H9 (cell line): ENCODE data around the gene ARNT2. TPM values are rescaled to one million over a fixed set of nuclear protein-coding genes. Genes with fewer than 3 reads are reported as not detected.

Experiments used
- DNase-seq: peaks from one replicate; pipeline ENCODE4 v3.0.0-alpha.2; 2017
- H2AFZ ChIP-seq: one replicate; pipeline ENCODE4 v1.6.1; 2013; ENCODE audit warnings: mild to moderate bottlenecking, low read length, control low read depth, moderate library complexity
- H2AK5ac ChIP-seq: 2 replicates; pipeline ENCODE4 v1.6.1; 2013; ENCODE audit warnings: low read length, control low read depth, mixed read lengths; ENCODE audit not compliant: insufficient read length
- H2BK120ac ChIP-seq: one replicate; pipeline ENCODE4 v1.6.1; 2013; ENCODE audit warnings: low read depth, mild to moderate bottlenecking, low read length, control low read depth, inconsistent platforms; ENCODE audit not compliant: poor library complexity, severe bottlenecking
- H2BK12ac ChIP-seq: 2 replicates; pipeline ENCODE4 v1.6.1; 2013; ENCODE audit warnings: low read length, control low read depth, mixed read lengths, low read depth; ENCODE audit not compliant: insufficient read length
- H2BK15ac ChIP-seq: 2 replicates; pipeline ENCODE4 v1.6.1; 2013; ENCODE audit warnings: low read depth, low read length, control low read depth
- H2BK20ac ChIP-seq: one replicate; pipeline ENCODE4 v1.6.1; 2013; ENCODE audit warnings: low read depth, mild to moderate bottlenecking, low read length, control low read depth, inconsistent platforms; ENCODE audit not compliant: poor library complexity, severe bottlenecking
- H2BK5ac ChIP-seq: 2 replicates; pipeline ENCODE4 v1.6.1; 2013; ENCODE audit warnings: low read length, control low read depth, mixed read lengths; ENCODE audit not compliant: insufficient read length
- H3K14ac ChIP-seq: 2 replicates; pipeline ENCODE4 v1.6.1; 2013; ENCODE audit warnings: low read length, control low read depth; ENCODE audit not compliant: insufficient read depth
- H3K18ac ChIP-seq: 2 replicates; pipeline ENCODE4 v1.6.1; 2013; ENCODE audit warnings: low read depth, mild to moderate bottlenecking, mixed read lengths, low read length, control low read depth; ENCODE audit not compliant: insufficient read length
- H3K23ac ChIP-seq: 2 replicates; pipeline ENCODE4 v1.6.1; 2013; ENCODE audit warnings: low read length, control low read depth, mixed read lengths, low read depth; ENCODE audit not compliant: insufficient read length
- H3K23me2 ChIP-seq: 2 replicates; pipeline ENCODE4 v1.6.1; 2013; ENCODE audit warnings: low read depth, mild to moderate bottlenecking, mixed read lengths, low read length, control low read depth; ENCODE audit not compliant: insufficient read length, poor library complexity, severe bottlenecking
- H3K27ac ChIP-seq: 2 replicates; pipeline ENCODE4 v1.5.1; 2013; ENCODE audit warnings: low read length, control low read depth, mixed read lengths, low read depth; ENCODE audit not compliant: insufficient read length
- H3K27me3 ChIP-seq: 2 replicates; pipeline ENCODE4 v1.6.1; 2013; ENCODE audit warnings: low read length, control low read depth, inconsistent platforms; ENCODE audit not compliant: insufficient read depth
- H3K4ac ChIP-seq: 2 replicates; pipeline ENCODE4 v1.6.1; 2013; ENCODE audit warnings: low read depth, mild to moderate bottlenecking, control low read depth, inconsistent platforms, low read length, moderate library complexity
- H3K4me1 ChIP-seq: 2 replicates; pipeline ENCODE4 v1.6.1; 2013; ENCODE audit warnings: low read length, control low read depth, inconsistent platforms; ENCODE audit not compliant: insufficient read depth
- H3K4me2 ChIP-seq: 2 replicates; pipeline ENCODE4 v1.6.1; 2013; ENCODE audit warnings: low read length, control low read depth, mixed read lengths; ENCODE audit not compliant: insufficient read length, insufficient read depth
- H3K56ac ChIP-seq: 2 replicates; pipeline ENCODE4 v1.6.1; 2013; ENCODE audit warnings: low read depth, mild to moderate bottlenecking, mixed read lengths, low read length, control low read depth; ENCODE audit not compliant: insufficient read length
- H3K79me1 ChIP-seq: 2 replicates; pipeline ENCODE4 v1.6.1; 2013; ENCODE audit warnings: low read depth, mild to moderate bottlenecking, moderate library complexity, low read length, control low read depth, inconsistent platforms; ENCODE audit not compliant: insufficient read depth, poor library complexity, severe bottlenecking
- H3K79me2 ChIP-seq: 2 replicates; pipeline ENCODE4 v1.6.1; 2013; ENCODE audit warnings: low read length, control low read depth, inconsistent platforms; ENCODE audit not compliant: insufficient read depth
- H3K9ac ChIP-seq: 2 replicates; pipeline ENCODE4 v1.6.1; 2013; ENCODE audit warnings: low read length, control low read depth, mixed read lengths; ENCODE audit not compliant: insufficient read length; ENCODE audit errors: extremely low read depth
- H3K9me3 ChIP-seq: one replicate; pipeline ENCODE4 v1.6.1; 2013; ENCODE audit warnings: low read depth, low read length, inconsistent platforms; ENCODE audit not compliant: control insufficient read depth
- H3T11ph ChIP-seq: one replicate; pipeline ENCODE4 v1.6.1; 2013; ENCODE audit warnings: mild to moderate bottlenecking, low read length, control low read depth, inconsistent platforms
- H4K20me1 ChIP-seq: one replicate; pipeline ENCODE4 v1.6.1; 2013; ENCODE audit not compliant: control insufficient read depth, insufficient read length, insufficient read depth
- H4K5ac ChIP-seq: 2 replicates; pipeline ENCODE4 v1.6.1; 2013; ENCODE audit warnings: low read depth, mild to moderate bottlenecking, mixed read lengths, low read length, control low read depth; ENCODE audit not compliant: insufficient read length
- H4K8ac ChIP-seq: replicated peaks from 2 replicates; pipeline ENCODE4 v1.6.1; 2013; ENCODE audit warnings: low read length, control low read depth, mixed read lengths, low read depth; ENCODE audit not compliant: insufficient read length
- H4K91ac ChIP-seq: 2 replicates; pipeline ENCODE4 v1.6.1; 2013; ENCODE audit warnings: low read depth, mild to moderate bottlenecking, moderate library complexity, mixed read lengths, low read length, control low read depth; ENCODE audit not compliant: insufficient read length
- H3K27ac Mint-ChIP-seq, 3 experiments: 2 replicates in 2 of 3; 3 replicates in 1 of 3; pipeline ENCODE4 v1.8.0; 2020 to 2021; ENCODE audit warnings: mixed read lengths in 3 of 3, mild to moderate bottlenecking in 1 of 3, moderate library complexity in 1 of 3
- H3K27me3 Mint-ChIP-seq: 2 replicates; pipeline ENCODE4 v1.8.0; 2021; ENCODE audit warnings: low read depth, mild to moderate bottlenecking, moderate library complexity, mixed read lengths
- H3K36me3 Mint-ChIP-seq, 3 experiments: 2 replicates in 2 of 3; 3 replicates in 1 of 3; pipeline ENCODE4 v1.8.0; 2020 to 2021; ENCODE audit warnings: low read depth in 3 of 3, mixed read lengths in 3 of 3; ENCODE audit not compliant: insufficient read depth in 1 of 3
- H3K4me1 Mint-ChIP-seq, 2 experiments: 2 replicates each; pipeline ENCODE4 v1.8.0; 2020; ENCODE audit warnings: mixed read lengths in 2 of 2
- H3K4me3 Mint-ChIP-seq, 2 experiments: 2 replicates in 1 of 2; 3 replicates in 1 of 2; pipeline ENCODE4 v1.8.0; 2020 to 2021; ENCODE audit warnings: mild to moderate bottlenecking in 2 of 2, mixed read lengths in 2 of 2, moderate library complexity in 1 of 2
- H3K9me3 Mint-ChIP-seq, 2 experiments: 2 replicates in 1 of 2; 3 replicates in 1 of 2; pipeline ENCODE4 v1.8.0; 2020; ENCODE audit warnings: mild to moderate bottlenecking in 2 of 2, mixed read lengths in 2 of 2, moderate library complexity in 1 of 2
- CTCF ChIP-seq: fragments of 200-600 bp; sonication (generic); conservative IDR thresholded peaks from 3 replicates; pipeline ENCODE4 v1.8.0; 2021; ENCODE audit warnings: antibody characterized with exemption, mild to moderate bottlenecking
- WGBS: extraction: QIAGEN DNeasy Blood & Tissue Kit; methylation state at CpG from one replicate; pipeline ENCODE4 v1.1.7; 2013; ENCODE audit warnings: missing lambda C conversion rate, low lambda C conversion rate, mixed read lengths; ENCODE audit not compliant: insufficient read length; ENCODE audit errors: extremely low coverage; 5-methylcytosine and 5-hydroxymethylcytosine counted together
- total RNA-seq: library from RNA; stranded (reverse); gene quantifications from 2 replicates; pipeline ENCODE4 v1.2.1, GENCODE V29; 2021

Gene ARNT2
- total RNA-seq, 1 experiment from 2014 or later = 10.5 TPM

DNA sequence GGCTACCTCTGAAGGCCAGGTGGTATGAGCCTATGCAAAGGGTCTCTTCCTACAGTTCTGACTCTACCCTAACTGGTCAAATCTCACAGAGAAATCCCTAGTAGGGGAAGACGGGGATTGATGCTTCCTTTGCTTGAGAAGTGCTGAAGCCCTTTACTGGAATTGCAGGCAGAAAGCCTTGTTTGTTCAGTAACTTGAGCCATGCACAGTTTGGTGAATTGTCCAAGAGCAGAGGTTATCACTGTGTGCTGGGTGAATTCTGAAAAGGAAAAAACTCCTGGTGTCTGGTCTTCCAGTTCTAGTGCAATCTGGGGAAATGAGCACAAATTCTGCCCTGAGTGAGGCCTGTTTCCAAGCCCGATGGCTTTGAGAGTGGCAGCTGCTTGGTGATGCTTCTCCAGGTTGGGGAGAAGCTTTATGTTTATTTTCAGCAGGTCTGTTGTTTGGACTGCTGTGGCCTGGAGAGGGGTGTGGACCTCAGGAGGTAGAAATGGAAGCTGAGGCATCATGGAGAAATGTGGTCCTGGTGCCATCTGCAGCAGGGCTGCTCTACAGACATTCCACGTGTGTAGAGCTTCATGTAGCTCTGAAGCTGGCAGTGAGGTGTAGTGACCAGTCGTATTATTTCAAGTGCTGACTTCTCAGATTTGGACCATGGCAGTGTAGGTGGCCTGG, 60.9 kb downstream of the ARNT2 start:
- Mint-ChIP-seq H3K27me3 (peaks cover 4% of the 10 kb centered on the region), H3K27ac (peak overlapping the region in 1 of 3 experiments; percentile 66; a peak in 1 of 7 replicates), H3K4me1 (peaks cover 18 to 24% of the 10 kb centered on the region in 2 experiments), H3K4me3 (no peak overlapping the region), H3K36me3 (peaks cover 0 to 3% (median 2%) of the 10 kb centered on the region in 3 experiments; a peak in 5 of 7 replicates), H3K9me3 (no peaks in the 10 kb centered on the region)
- H4K8ac ChIP-seq = no peak overlapping the region
- no peaks in the 10 kb centered on the region for H3K23me2 ChIP-seq
- H3K23ac ChIP-seq = no peak overlapping the region
- H2BK12ac ChIP-seq = no peak overlapping the region
- no peak overlapping the region for H4K91ac ChIP-seq
- H3K18ac ChIP-seq = no peak overlapping the region
- H3K4ac ChIP-seq = no peak overlapping the region
- no peak overlapping the region for H3T11ph ChIP-seq
- no peak overlapping the region for H2BK120ac ChIP-seq
- no peaks in the 10 kb centered on the region for H3K79me2 ChIP-seq
- no peaks in the 10 kb centered on the region for H3K9me3 ChIP-seq
- H3K9ac ChIP-seq = no peak overlapping the region
- no peak for TF ChIP-seq CTCF
- H2BK15ac ChIP-seq = no peak overlapping the region
- H2BK5ac ChIP-seq = no peak overlapping the region
- no peak overlapping the region for H3K56ac ChIP-seq
- no peak overlapping the region for H3K14ac ChIP-seq
- no peaks in the 10 kb centered on the region for H3K79me1 ChIP-seq
- no peaks in the 10 kb centered on the region; the same call in 1 of the 2 replicates for H3K4me1 ChIP-seq
- WGBS = no CpG with 5 or more reads among the region's 4 CpGs
- H3K4me2 ChIP-seq = no peak overlapping the region
- H3K27me3 ChIP-seq = no peaks in the 10 kb centered on the region
- H2AK5ac ChIP-seq = no peak overlapping the region
- H2BK20ac ChIP-seq = no peak overlapping the region
- H4K5ac ChIP-seq = no peak overlapping the region
- no peak for DNase-seq
- H4K20me1 ChIP-seq = no peaks in the 10 kb centered on the region
- H2AFZ ChIP-seq = no peak overlapping the region
- no peak overlapping the region for H3K27ac ChIP-seq
